ENCODE results near the gene ROBO1.

- TF ChIP-seq EZH2 (IDR thresholded peaks at IDR 0.05) (no peak), POLR2AphosphoS5 (IDR thresholded peaks at IDR 0.05; ENCODE audit: borderline replicate concordance, low read depth, low read length) (no peak)
Measured at GRCh38 chr3:79497447-79498111, 270.2 kb downstream of the ROBO1 start.

All from SK-N-MC (cell line).